Stimulated activated CD4-positive, alpha-beta T cell treated with anti-CD3 and anti-CD28 coated beads, Interleukin-1b, Interleukin-23, amount 100 ng/mL, for 48 hours (primary cell): ENCODE data around the gene DIS3L2.
"Not testable (repeated sequence)": the region's sequence is repeated elsewhere in the genome, so short reads cannot be mapped to it uniquely, and the experiment has no call there.

Experiments
- DNase-seq: peaks from one replicate; pipeline ENCODE4 v3.0.0-alpha.2; 2020

DIS3L2 gene

DNA sequence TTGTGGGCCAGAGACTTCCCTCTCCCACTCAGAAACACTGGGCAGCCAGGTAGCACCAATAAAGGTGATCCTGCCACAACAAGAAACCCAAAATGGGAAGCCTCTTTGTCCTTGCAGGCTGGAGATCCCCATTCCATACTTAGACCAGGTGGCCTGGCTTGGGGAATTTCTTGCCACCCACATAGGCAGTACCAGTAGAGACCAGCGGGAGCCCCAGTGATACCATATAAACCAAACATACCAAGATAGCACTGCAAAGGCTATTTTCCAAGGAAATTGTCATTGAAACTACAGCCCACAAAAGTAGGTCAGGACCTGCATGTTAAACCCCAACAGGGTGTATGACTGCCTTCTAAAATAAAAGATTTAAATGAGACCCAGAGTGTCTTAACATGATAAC, 171.6 kb downstream of the DIS3L2 start:
- DNase-seq = no peak

- no peak for DNase-seq
Observed at GRCh38 chr2:232134939-232135338, 173.4 kb downstream of the DIS3L2 start.

DNA sequence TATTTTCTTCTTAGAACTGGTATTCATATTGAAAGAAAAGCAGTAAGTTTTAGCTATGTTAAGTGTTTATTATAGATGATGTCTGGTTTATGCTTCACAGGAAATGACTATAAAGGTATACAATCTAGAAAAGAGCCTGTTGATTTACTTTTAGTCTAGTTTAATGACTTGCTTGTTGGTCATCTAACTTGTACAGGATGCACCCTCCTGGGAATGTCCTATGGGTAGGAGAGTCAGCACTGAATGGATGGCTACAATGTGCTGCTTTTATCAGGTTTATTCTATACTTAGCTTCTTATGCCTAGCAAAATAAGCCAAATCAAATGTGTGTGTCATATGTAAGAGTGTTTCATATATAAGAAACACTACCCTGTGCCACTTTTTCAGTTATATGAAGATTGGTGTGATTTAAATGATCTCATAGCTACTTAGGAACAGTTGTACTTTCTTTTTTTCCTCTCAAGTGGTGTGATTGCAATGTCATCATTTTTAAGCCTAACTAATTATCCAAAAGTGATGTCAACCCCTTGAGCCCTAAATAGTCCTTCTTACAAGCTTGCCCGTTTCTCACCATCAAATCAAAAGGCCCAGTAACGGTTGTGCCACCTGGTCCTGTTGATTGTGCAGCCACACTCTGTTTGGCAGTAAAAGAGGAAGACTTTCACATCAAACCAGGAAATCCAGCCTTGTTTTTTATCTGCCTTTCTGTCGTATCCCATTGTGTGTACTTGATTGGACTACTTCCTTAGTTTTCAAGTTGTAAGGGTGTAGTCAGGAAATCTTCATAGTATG, 176.0 kb downstream of the DIS3L2 start:
- no peak for DNase-seq

GRCh38 chr2:232138441-232138840, 176.9 kb downstream of the DIS3L2 start:
- no peak for DNase-seq

DNA sequence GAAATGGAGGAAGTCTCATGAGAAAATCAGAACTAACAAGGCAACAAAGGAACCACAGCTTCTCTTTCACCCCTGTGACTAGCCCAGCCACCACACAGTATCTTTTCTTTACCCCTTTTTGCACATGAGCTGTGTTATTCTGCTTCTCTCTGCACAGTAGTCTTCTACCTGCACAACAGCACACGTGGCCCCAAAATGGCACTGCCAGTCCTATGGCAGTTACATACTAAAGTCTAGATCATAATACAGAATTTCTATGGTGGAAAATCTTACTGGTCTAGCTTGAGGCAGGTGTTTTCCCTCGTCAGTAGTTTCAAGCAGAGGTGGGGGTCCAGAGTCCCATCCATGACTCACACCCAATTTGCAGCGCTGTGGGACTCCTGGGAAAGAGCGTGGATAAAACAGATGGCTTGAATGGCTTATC, 177.7 kb downstream of the DIS3L2 start:
- DNase-seq = no peak

DNA sequence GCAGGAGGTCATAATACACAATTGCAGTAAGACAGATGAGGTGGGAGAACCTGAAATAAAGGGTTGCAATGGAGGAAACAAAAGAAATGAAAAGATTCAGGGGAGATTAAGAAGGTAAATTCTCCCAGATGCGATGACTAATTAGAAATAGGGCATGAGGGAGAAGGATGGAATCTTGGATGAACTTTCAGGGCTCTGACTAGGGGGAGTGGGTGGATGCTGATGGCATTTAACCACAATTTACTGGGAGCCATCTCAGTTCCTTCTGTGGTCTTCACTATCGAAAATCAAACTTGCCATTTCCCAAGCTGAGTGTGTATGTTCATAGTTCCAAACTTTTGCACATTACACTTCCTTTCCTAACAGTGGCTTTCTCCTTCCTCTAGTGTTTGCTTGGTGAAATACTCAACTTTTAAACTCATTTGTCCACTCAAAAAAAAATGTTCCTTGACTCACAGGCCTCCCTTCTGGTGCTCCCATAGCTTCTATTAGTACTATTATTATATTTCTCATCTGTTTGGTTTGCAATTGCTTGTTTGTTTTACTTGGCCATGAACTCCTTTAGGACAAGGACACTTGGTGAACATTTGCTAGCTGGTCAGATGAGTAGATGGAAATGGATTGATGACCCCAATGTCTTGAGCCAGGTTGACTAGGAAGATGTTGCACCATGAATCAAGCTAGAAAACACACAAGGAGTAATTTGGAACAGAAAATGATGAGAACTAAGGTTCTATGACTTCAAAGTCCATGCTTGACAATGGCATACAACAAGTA, 178.5 kb downstream of the DIS3L2 start:
- no peak for DNase-seq

DNA sequence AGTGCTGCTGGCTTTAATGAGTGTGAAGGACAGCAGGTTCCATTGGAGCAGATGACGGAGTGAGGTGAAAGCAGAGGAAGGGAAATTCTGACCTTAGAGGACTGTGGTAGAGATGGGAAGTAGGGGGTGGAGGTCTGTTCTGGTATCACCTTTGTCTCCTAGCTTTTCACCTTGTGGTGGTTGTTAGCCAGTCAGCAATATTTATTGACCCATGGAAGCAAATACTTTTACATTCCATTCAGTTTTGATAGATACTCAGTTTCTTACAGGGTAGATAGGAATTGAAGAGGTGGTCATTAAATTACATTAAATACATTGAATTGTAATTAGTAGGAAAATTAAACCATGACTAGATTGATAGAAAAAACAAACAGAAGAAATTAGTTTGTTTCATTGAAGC, 180.1 kb downstream of the DIS3L2 start:
- no peak for DNase-seq

- DNase-seq = peak; percentile 24
Observed at GRCh38 chr2:232142049-232142448, 180.5 kb downstream of the DIS3L2 start.

DNA sequence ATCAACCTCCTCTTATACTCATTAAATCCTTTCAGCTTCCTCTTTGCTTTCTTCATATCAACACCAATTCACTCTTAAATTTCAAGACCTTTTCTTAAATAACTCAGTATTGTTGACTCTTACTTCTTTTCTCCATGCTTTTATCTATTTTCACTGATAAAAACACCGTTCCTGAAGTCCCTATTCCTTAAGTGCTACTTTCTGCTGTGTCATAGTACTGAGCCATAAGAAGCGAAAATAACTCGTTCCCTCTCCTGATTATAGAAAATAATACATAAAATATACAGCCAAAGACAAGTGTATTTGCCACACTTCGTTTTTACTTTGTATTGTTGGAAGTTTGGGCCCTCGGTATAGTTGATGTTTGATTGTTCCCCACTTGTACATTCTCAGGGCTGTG, 181.0 kb downstream of the DIS3L2 start:
- DNase-seq = no peak

- no peak for DNase-seq
Observed at GRCh38 chr2:232146294-232146693, 184.8 kb downstream of the DIS3L2 start.

GRCh38 chr2:232147440-232148077, 186.0 kb downstream of the DIS3L2 start:
- no peak for DNase-seq

- DNase-seq = no peak
Observed at GRCh38 chr2:232162187-232162586, 200.7 kb downstream of the DIS3L2 start.

- DNase-seq = no peak
Observed at GRCh38 chr2:232170396-232170795, 208.9 kb downstream of the DIS3L2 start.

DNA sequence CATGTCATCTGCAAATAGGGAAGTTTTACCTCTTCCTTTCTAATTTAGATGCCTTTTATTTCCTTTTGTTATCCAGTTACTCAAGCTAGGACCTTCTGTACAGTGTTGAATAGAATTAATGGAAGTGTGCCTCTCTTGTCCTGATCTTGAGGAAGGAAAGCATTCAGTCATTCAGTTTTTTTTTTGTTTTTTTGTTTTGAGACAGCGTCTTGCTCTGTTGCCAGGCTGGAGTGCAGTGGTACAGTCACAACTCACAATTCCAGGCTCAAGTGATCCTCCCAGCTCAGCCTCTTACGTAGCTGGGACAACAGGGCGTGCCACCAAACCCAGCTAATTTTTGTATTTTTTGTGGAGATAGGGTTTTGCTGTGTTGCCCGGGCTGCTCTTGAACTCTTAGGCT, 213.1 kb downstream of the DIS3L2 start:
- no peak for DNase-seq

GRCh38 chr2:232176587-232176986, 215.1 kb downstream of the DIS3L2 start:
- DNase-seq = not testable (repeated sequence)

GRCh38 chr2:232183279-232183678, 221.8 kb downstream of the DIS3L2 start:
- DNase-seq = no peak

- DNase-seq = no peak
Observed at GRCh38 chr2:232184346-232184745, 222.8 kb downstream of the DIS3L2 start.

- DNase-seq = no peak
Observed at GRCh38 chr2:232190796-232191195, 229.3 kb downstream of the DIS3L2 start.

GRCh38 chr2:232195487-232195886, 234.0 kb downstream of the DIS3L2 start:
- DNase-seq = no peak

- DNase-seq = no peak
Observed at GRCh38 chr2:232196802-232197201, 235.3 kb downstream of the DIS3L2 start.

DNA sequence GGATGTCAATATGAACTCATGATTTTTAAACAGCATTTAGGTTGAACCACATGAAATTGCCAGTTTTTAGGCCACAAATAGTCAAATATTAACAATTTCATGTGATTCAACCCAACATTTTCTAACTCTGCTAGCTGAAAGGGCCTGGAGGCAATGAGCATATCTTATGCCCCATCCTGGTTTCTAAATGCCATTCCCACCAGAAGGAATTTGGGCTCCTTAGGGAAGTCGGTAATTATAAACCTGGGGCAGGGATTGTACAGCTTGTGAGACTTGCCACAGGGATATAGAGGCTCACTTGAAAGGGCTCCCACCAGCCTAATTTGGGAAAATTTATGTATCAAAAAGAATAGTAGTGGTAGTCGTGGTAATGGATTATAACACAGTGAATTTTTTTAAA, 238.7 kb downstream of the DIS3L2 start:
- DNase-seq = no peak

GRCh38 chr2:232203166-232203891, 241.8 kb downstream of the DIS3L2 start:
- no peak for DNase-seq

DNA sequence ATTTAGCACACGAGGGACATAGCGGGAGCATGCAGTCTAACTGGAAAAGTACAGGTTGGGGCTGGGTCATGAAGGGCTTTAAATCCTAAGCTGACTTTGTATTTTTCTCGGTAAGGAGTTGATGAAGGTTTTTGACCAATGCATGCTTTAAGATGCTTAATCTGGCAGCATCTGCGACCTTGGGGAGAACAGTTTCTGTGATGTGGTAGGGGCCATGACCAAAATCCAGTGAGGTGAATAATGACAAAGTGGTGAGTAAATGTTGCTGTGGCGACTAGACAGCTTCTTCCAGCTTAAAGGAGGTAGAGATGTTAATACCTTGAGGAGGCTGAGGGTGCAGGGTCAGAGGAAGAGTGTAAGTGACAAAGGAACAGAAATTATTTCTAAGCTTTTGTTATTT, 242.4 kb downstream of the DIS3L2 start:
- DNase-seq = peak; percentile 5
